Panc1 (cell line): ENCODE measurements around the gene TMSB15C. TPM values are rescaled to one million over a fixed set of nuclear protein-coding genes. Genes with fewer than 3 reads are reported as not detected.

Source experiments
- ATAC-seq: fragments of 200-7000 bp; cut with Tn5 transposase; 2 replicates; pipeline ENCODE4 v1.9.1; 2020; ENCODE audit warnings: mild to moderate bottlenecking, moderate library complexity
- BruUV-seq: library from RNA; stranded (reverse); fragments of 400-500 nt; replicated peaks from 2 replicates; lab custom pipeline; 2021; lab: Mats Ljungman, UMichigan
- CTCF ChIA-PET: fragments of 300-600 bp; sonication (Branson Sonifier 250); formaldehyde crosslinking; loops from one replicate; lab custom pipeline; 2022; ENCODE audit warnings: antibody characterized with exemption; lab: Charles Lee
- POLR2A ChIA-PET: fragments of 300-600 bp; sonication (Branson Sonifier 250); formaldehyde crosslinking; loops from one replicate; lab custom pipeline; 2022; ENCODE audit warnings: antibody characterized with exemption; lab: Charles Lee
- DNase-seq: peaks from one replicate; pipeline ENCODE4 v3.0.0-alpha.2; 2010; ENCODE audit warnings: low read depth, low spot score
- H3K27ac ChIP-seq: 2 replicates; pipeline ENCODE4 v1.5.1; 2011; ENCODE audit warnings: mild to moderate bottlenecking, low read length, inconsistent platforms
- H3K27me3 ChIP-seq: fragments of 200-500 bp; sonication (Bioruptor generic); 2 replicates; pipeline ENCODE4 v1.6.0; 2014; ENCODE audit warnings: low read length, inconsistent platforms; ENCODE audit not compliant: control insufficient read depth, insufficient read depth
- H3K36me3 ChIP-seq: fragments of 200-500 bp; sonication (Bioruptor generic); 2 replicates; pipeline ENCODE4 v1.5.1; 2014; ENCODE audit warnings: inconsistent platforms, mild to moderate bottlenecking, low read length, moderate library complexity; ENCODE audit not compliant: control insufficient read depth, insufficient read depth
- H3K4me1 ChIP-seq: 2 replicates; pipeline ENCODE4 v1.5.1; 2011; ENCODE audit warnings: inconsistent platforms, mild to moderate bottlenecking, low read length, moderate library complexity; ENCODE audit not compliant: control insufficient read depth, insufficient read depth
- H3K4me3 ChIP-seq, 2 experiments: 2 replicates each; pipeline ENCODE4 v1.5.1; 2011 to 2012; ENCODE audit warnings: low read depth in 2 of 2, low read length in 2 of 2, mild to moderate bottlenecking in 2 of 2, inconsistent platforms in 1 of 2, moderate library complexity in 1 of 2
- H3K9me3 ChIP-seq: fragments of 200-500 bp; sonication (Bioruptor generic); 2 replicates; pipeline ENCODE4 v1.5.1; 2014; ENCODE audit warnings: low read depth, mild to moderate bottlenecking, inconsistent platforms, low read length, moderate library complexity; ENCODE audit not compliant: control insufficient read depth, insufficient read depth
- CTCF ChIP-seq: fragments of 450-650 bp; IDR thresholded peaks from 2 replicates; pipeline ENCODE4 v1.5.1; 2017; ENCODE audit warnings: mild to moderate bottlenecking
- POLR2AphosphoS5 ChIP-seq: IDR thresholded peaks from 2 replicates; pipeline ENCODE4 v1.6.1; 2012; ENCODE audit warnings: mild to moderate bottlenecking, low read depth, low read length, moderate library complexity
- REST ChIP-seq, 2 experiments: IDR thresholded peaks; 2 replicates each; pipeline ENCODE4 v1.6.1; 2011 to 2012; ENCODE audit warnings: low read depth in 2 of 2, control low read depth in 1 of 2, low read length in 1 of 2, mild to moderate bottlenecking in 1 of 2, moderate library complexity in 1 of 2; ENCODE audit not compliant: insufficient read depth in 1 of 2
- SIN3A ChIP-seq: IDR thresholded peaks from 2 replicates; pipeline ENCODE4 v1.6.1; 2012; ENCODE audit warnings: low read depth, mild to moderate bottlenecking, low read length, moderate library complexity, borderline replicate concordance; ENCODE audit not compliant: insufficient read depth
- TCF7L2 ChIP-seq: IDR thresholded peaks from 2 replicates; pipeline ENCODE4 v1.6.1; 2011; ENCODE audit warnings: mild to moderate bottlenecking, low read depth, low read length, inconsistent platforms
- in situ Hi-C: cut with HindIII; loops from 2 replicates; pipeline ENCODE4 v1.10.0; 2016; ENCODE audit warnings: low sequenced_read_pairs, low pct_unique_long_range_greater_than_20kb
- intact Hi-C: fragments of 100-400 bp; cut with micrococcal nuclease; formaldehyde crosslinking; loops from one replicate; pipeline ENCODE4 v1.10.0; 2022; ENCODE audit not compliant: unreplicated experiment
- total RNA-seq: library from RNA; stranded (reverse); gene quantifications from one replicate; pipeline ENCODE4 v1.2.1, GENCODE V29; 2021; ENCODE audit not compliant: unreplicated experiment

The TMSB15C gene
- total RNA-seq, 1 experiment from 2014 or later = 2.1 TPM

GRCh38 chrX:104045642-104046041 lies 30.4 kb downstream of the TMSB15C start:
- no peaks in the 10 kb centered on the region for H3K9me3 ChIP-seq
- no TSS peak for BruUV-seq
- no peak for TF ChIP-seq REST (IDR thresholded peaks at IDR 0.05; ENCODE audit: insufficient read depth in 1 of 2, low read depth in 2 of 2, low read length in 1 of 2)
- no peak for TF ChIP-seq SIN3A
- TF ChIP-seq CTCF = no peak
- no peak for TF ChIP-seq POLR2AphosphoS5
- TF ChIP-seq TCF7L2 = no peak
- H3K27me3 ChIP-seq = peaks cover 4% of the 10 kb centered on the region
- ChIA-PET CTCF (no interaction called here), POLR2A (no interaction called here)
- ATAC-seq (no peak), DNase-seq (no peak)
- H3K27ac ChIP-seq = no peak overlapping the region
- no peak overlapping the region for H3K4me3 ChIP-seq
- no peaks in the 10 kb centered on the region for H3K36me3 ChIP-seq
- no peaks in the 10 kb centered on the region for H3K4me1 ChIP-seq
- intact Hi-C loops (no loop called here), in situ Hi-C loops (no loop called here)

GRCh38 chrX:104041003-104041402 lies 35.0 kb downstream of the TMSB15C start:
- Histone ChIP-seq H3K27ac (no peak overlapping the region), H3K4me3 (no peak overlapping the region), H3K9me3 (no peaks in the 10 kb centered on the region), H3K27me3 (peaks cover 4% of the 10 kb centered on the region), H3K36me3 (no peaks in the 10 kb centered on the region), H3K4me1 (no peaks in the 10 kb centered on the region)
- TF ChIP-seq CTCF (no peak), SIN3A (no peak), POLR2AphosphoS5 (no peak)
- in situ Hi-C loops (no loop called here), intact Hi-C loops (no loop called here)
- no TSS peak for BruUV-seq
- POLR2A ChIA-PET = no interaction called here
- DNase-seq (no peak), ATAC-seq (no peak)
- CTCF ChIA-PET = no interaction called here
